ENCODE results near the gene ARHGEF26. TPM values are rescaled to one million over a fixed set of nuclear protein-coding genes. Genes with fewer than 3 reads are reported as not detected.

ARHGEF26 gene
- total RNA-seq, 1 experiment from 2014 or later: not detected

GRCh38 chr3:154227531-154227930 is 106.3 kb downstream of the ARHGEF26 start:
- Histone ChIP-seq H3K27ac (ENCODE audit: low read length) (no peak overlapping the region), H2AFZ (ENCODE audit: low read length) (no peak overlapping the region), H3K36me3 (ENCODE audit: insufficient read depth, low read length) (no peaks in the 10 kb centered on the region), H3K79me2 (ENCODE audit: low read length) (no peaks in the 10 kb centered on the region), H3K9ac (ENCODE audit: low read length) (no peak overlapping the region), H3K9me2 (replicated peaks; ENCODE audit: insufficient read depth, low read length) (no peaks in the 10 kb centered on the region), H3K4me3 (ENCODE audit: low read length) (no peak overlapping the region), H3K27me3 (ENCODE audit: low read length) (no peaks in the 10 kb centered on the region), H3K9me3 (ENCODE audit: low read length) (no peaks in the 10 kb centered on the region), H4K20me1 (ENCODE audit: insufficient read depth, low read depth, low read length) (no peaks in the 10 kb centered on the region), H3K4me1 (ENCODE audit: low read length) (no peaks in the 10 kb centered on the region), H3K4me2 (ENCODE audit: low read depth, low read length, poor library complexity, severe bottlenecking) (no peak overlapping the region)
- no peak for DNase-seq

- Histone ChIP-seq H3K36me3 (ENCODE audit: insufficient read depth, low read length) (no peaks in the 10 kb centered on the region), H3K27ac (ENCODE audit: low read length) (no peak overlapping the region), H3K27me3 (ENCODE audit: low read length) (no peaks in the 10 kb centered on the region), H3K9me2 (replicated peaks; ENCODE audit: insufficient read depth, low read length) (no peaks in the 10 kb centered on the region), H2AFZ (ENCODE audit: low read length) (no peak overlapping the region), H4K20me1 (ENCODE audit: insufficient read depth, low read depth, low read length) (no peaks in the 10 kb centered on the region), H3K9me3 (ENCODE audit: low read length) (no peaks in the 10 kb centered on the region), H3K79me2 (ENCODE audit: low read length) (no peaks in the 10 kb centered on the region), H3K9ac (ENCODE audit: low read length) (no peak overlapping the region), H3K4me3 (ENCODE audit: low read length) (no peak overlapping the region), H3K4me2 (ENCODE audit: low read depth, low read length, poor library complexity, severe bottlenecking) (no peak overlapping the region), H3K4me1 (ENCODE audit: low read length) (no peaks in the 10 kb centered on the region)
- no peak for DNase-seq
Measured at GRCh38 chr3:154228561-154229216, 107.5 kb downstream of the ARHGEF26 start.

GRCh38 chr3:154229217-154229590 is 108.0 kb downstream of the ARHGEF26 start:
- Histone ChIP-seq H4K20me1 (ENCODE audit: insufficient read depth, low read depth, low read length) (no peaks in the 10 kb centered on the region), H3K4me3 (ENCODE audit: low read length) (no peak overlapping the region), H3K79me2 (ENCODE audit: low read length) (no peaks in the 10 kb centered on the region), H3K9me3 (ENCODE audit: low read length) (no peaks in the 10 kb centered on the region), H2AFZ (ENCODE audit: low read length) (no peak overlapping the region), H3K4me2 (ENCODE audit: low read depth, low read length, poor library complexity, severe bottlenecking) (no peak overlapping the region), H3K36me3 (ENCODE audit: insufficient read depth, low read length) (no peaks in the 10 kb centered on the region), H3K9ac (ENCODE audit: low read length) (no peak overlapping the region), H3K27ac (ENCODE audit: low read length) (no peak overlapping the region), H3K27me3 (ENCODE audit: low read length) (no peaks in the 10 kb centered on the region), H3K9me2 (replicated peaks; ENCODE audit: insufficient read depth, low read length) (no peaks in the 10 kb centered on the region), H3K4me1 (ENCODE audit: low read length) (no peaks in the 10 kb centered on the region)
- DNase-seq: no peak

GRCh38 chr3:154235330-154235729 is 114.1 kb downstream of the ARHGEF26 start:
- Histone ChIP-seq H3K4me1 (ENCODE audit: low read length) (no peaks in the 10 kb centered on the region), H3K4me3 (ENCODE audit: low read length) (no peak overlapping the region), H3K27ac (ENCODE audit: low read length) (no peak overlapping the region), H3K27me3 (ENCODE audit: low read length) (no peaks in the 10 kb centered on the region), H3K79me2 (ENCODE audit: low read length) (no peaks in the 10 kb centered on the region), H3K9ac (ENCODE audit: low read length) (no peak overlapping the region), H3K36me3 (ENCODE audit: insufficient read depth, low read length) (no peaks in the 10 kb centered on the region), H3K9me2 (replicated peaks; ENCODE audit: insufficient read depth, low read length) (no peaks in the 10 kb centered on the region), H4K20me1 (ENCODE audit: insufficient read depth, low read depth, low read length) (no peaks in the 10 kb centered on the region), H3K4me2 (ENCODE audit: low read depth, low read length, poor library complexity, severe bottlenecking) (no peak overlapping the region), H2AFZ (ENCODE audit: low read length) (no peak overlapping the region), H3K9me3 (ENCODE audit: low read length) (no peaks in the 10 kb centered on the region)
- DNase-seq: no peak

- no peaks in the 10 kb centered on the region for H3K9me3 ChIP-seq (ENCODE audit: low read length)
- no peaks in the 10 kb centered on the region for H3K79me2 ChIP-seq (ENCODE audit: low read length)
- H3K9me2 ChIP-seq (replicated peaks; ENCODE audit: insufficient read depth, low read length): no peaks in the 10 kb centered on the region
- H2AFZ ChIP-seq (ENCODE audit: low read length): no peak overlapping the region
- DNase-seq: no peak
- H3K27me3 ChIP-seq (ENCODE audit: low read length): no peaks in the 10 kb centered on the region
- no peaks in the 10 kb centered on the region for H4K20me1 ChIP-seq (ENCODE audit: insufficient read depth, low read depth, low read length)
- H3K9ac ChIP-seq (ENCODE audit: low read length): no peak overlapping the region
- H3K4me1 ChIP-seq (ENCODE audit: low read length): no peaks in the 10 kb centered on the region
- H3K4me3 ChIP-seq (ENCODE audit: low read length): no peak overlapping the region
- no peak overlapping the region for H3K27ac ChIP-seq (ENCODE audit: low read length)
- no peaks in the 10 kb centered on the region for H3K36me3 ChIP-seq (ENCODE audit: insufficient read depth, low read length)
- no peak overlapping the region for H3K4me2 ChIP-seq (ENCODE audit: low read depth, low read length, poor library complexity, severe bottlenecking)
Measured at GRCh38 chr3:154236331-154236730, 115.1 kb downstream of the ARHGEF26 start.

GRCh38 chr3:154240235-154240634 is 119.0 kb downstream of the ARHGEF26 start:
- Histone ChIP-seq H3K36me3 (ENCODE audit: insufficient read depth, low read length) (no peaks in the 10 kb centered on the region), H3K27me3 (ENCODE audit: low read length) (no peaks in the 10 kb centered on the region), H4K20me1 (ENCODE audit: insufficient read depth, low read depth, low read length) (no peaks in the 10 kb centered on the region), H3K4me1 (ENCODE audit: low read length) (no peaks in the 10 kb centered on the region), H3K9me2 (replicated peaks; ENCODE audit: insufficient read depth, low read length) (no peaks in the 10 kb centered on the region), H3K9ac (ENCODE audit: low read length) (no peak overlapping the region), H3K4me3 (ENCODE audit: low read length) (no peak overlapping the region), H3K27ac (ENCODE audit: low read length) (no peak overlapping the region), H3K9me3 (ENCODE audit: low read length) (no peaks in the 10 kb centered on the region), H3K79me2 (ENCODE audit: low read length) (no peaks in the 10 kb centered on the region), H3K4me2 (ENCODE audit: low read depth, low read length, poor library complexity, severe bottlenecking) (no peak overlapping the region), H2AFZ (ENCODE audit: low read length) (no peak overlapping the region)
- DNase-seq: no peak

GRCh38 chr3:154241496-154241895 is 120.3 kb downstream of the ARHGEF26 start:
- Histone ChIP-seq H3K9me3 (ENCODE audit: low read length) (no peaks in the 10 kb centered on the region), H4K20me1 (ENCODE audit: insufficient read depth, low read depth, low read length) (no peaks in the 10 kb centered on the region), H3K4me3 (ENCODE audit: low read length) (no peak overlapping the region), H3K4me1 (ENCODE audit: low read length) (no peaks in the 10 kb centered on the region), H3K79me2 (ENCODE audit: low read length) (no peaks in the 10 kb centered on the region), H3K27me3 (ENCODE audit: low read length) (no peaks in the 10 kb centered on the region), H3K36me3 (ENCODE audit: insufficient read depth, low read length) (no peaks in the 10 kb centered on the region), H3K4me2 (ENCODE audit: low read depth, low read length, poor library complexity, severe bottlenecking) (no peak overlapping the region), H2AFZ (ENCODE audit: low read length) (no peak overlapping the region), H3K9me2 (replicated peaks; ENCODE audit: insufficient read depth, low read length) (no peaks in the 10 kb centered on the region), H3K27ac (ENCODE audit: low read length) (no peak overlapping the region), H3K9ac (ENCODE audit: low read length) (no peak overlapping the region)
- peak; percentile 26 for DNase-seq

GRCh38 chr3:154242766-154243165 is 121.6 kb downstream of the ARHGEF26 start:
- Histone ChIP-seq H3K36me3 (ENCODE audit: insufficient read depth, low read length) (no peaks in the 10 kb centered on the region), H3K4me3 (ENCODE audit: low read length) (no peak overlapping the region), H4K20me1 (ENCODE audit: insufficient read depth, low read depth, low read length) (no peaks in the 10 kb centered on the region), H3K4me2 (ENCODE audit: low read depth, low read length, poor library complexity, severe bottlenecking) (no peak overlapping the region), H3K9ac (ENCODE audit: low read length) (no peak overlapping the region), H3K27ac (ENCODE audit: low read length) (no peak overlapping the region), H3K79me2 (ENCODE audit: low read length) (no peaks in the 10 kb centered on the region), H3K9me3 (ENCODE audit: low read length) (no peaks in the 10 kb centered on the region), H3K4me1 (ENCODE audit: low read length) (no peaks in the 10 kb centered on the region), H3K27me3 (ENCODE audit: low read length) (no peaks in the 10 kb centered on the region), H2AFZ (ENCODE audit: low read length) (no peak overlapping the region), H3K9me2 (replicated peaks; ENCODE audit: insufficient read depth, low read length) (no peaks in the 10 kb centered on the region)
- DNase-seq: no peak
